ENCODE data around the gene MED9. TPM values are rescaled to one million over a fixed set of nuclear protein-coding genes. Genes with fewer than 3 reads are reported as not detected.

Gene MED9
- total and polyA plus RNA-seq, 9 of the 15 experiments (the other 6 are each of a cell fraction or from before 2014, with no cell fraction given): 2.2 to 15.8 (median 12.7) TPM

DNA sequence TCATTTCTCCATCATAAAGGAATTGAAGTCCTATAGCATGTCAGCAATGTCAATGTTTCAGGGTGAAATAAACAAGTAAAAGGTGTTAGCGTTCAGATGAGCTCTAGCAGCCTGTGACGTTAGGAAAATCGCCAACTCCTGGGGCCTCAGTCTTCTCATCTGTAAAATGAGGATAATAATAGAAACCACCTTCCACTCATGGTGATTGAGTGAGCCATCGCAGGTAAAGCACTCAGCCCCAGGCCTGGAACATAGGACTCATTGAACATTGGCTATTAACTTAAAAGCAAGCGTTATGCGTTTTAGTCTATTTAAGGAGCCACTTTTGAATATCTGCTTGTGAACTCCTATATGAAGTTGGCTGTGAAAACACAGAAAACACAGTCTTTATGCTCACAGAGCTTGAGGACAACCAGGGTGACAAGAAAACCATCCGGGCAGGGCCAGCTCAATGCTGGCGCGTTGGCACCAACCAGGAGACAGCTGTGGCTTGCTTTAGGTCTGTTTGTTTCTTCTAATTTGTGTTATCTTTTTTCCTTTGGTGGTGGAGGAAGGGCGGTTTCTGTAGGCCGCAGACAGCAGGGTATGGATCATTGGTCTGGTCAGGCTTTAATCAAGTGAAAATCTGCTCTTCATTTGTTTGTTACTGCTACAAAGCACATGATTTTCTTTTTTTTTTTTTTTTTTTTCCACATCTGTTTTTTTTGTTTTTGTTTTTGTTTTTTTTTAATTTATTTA, 35.7 kb upstream of the MED9 start:
- TF ChIP-seq, protein P1, sequence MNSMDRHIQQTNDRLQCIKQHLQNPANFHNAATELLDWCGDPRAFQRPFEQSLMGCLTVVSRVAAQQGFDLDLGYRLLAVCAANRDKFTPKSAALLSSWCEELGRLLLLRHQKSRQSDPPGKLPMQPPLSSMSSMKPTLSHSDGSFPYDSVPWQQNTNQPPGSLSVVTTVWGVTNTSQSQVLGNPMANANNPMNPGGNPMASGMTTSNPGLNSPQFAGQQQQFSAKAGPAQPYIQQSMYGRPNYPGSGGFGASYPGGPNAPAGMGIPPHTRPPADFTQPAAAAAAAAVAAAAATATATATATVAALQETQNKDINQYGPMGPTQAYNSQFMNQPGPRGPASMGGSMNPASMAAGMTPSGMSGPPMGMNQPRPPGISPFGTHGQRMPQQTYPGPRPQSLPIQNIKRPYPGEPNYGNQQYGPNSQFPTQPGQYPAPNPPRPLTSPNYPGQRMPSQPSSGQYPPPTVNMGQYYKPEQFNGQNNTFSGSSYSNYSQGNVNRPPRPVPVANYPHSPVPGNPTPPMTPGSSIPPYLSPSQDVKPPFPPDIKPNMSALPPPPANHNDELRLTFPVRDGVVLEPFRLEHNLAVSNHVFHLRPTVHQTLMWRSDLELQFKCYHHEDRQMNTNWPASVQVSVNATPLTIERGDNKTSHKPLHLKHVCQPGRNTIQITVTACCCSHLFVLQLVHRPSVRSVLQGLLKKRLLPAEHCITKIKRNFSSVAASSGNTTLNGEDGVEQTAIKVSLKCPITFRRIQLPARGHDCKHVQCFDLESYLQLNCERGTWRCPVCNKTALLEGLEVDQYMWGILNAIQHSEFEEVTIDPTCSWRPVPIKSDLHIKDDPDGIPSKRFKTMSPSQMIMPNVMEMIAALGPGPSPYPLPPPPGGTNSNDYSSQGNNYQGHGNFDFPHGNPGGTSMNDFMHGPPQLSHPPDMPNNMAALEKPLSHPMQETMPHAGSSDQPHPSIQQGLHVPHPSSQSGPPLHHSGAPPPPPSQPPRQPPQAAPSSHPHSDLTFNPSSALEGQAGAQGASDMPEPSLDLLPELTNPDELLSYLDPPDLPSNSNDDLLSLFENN (IDR thresholded peaks at IDR 0.05; ENCODE audit: low read depth in 2 of 2, low read length in 2 of 2): no peak
- TF ChIP-seq RBM25 (IDR thresholded peaks at IDR 0.05; ENCODE audit: low read depth, low read length, severe bottlenecking): peak; percentile 44
- Histone ChIP-seq H3K9me3 (replicated peaks; ENCODE audit: control insufficient read depth, insufficient read depth, low read depth, low read length) (no peaks in the 10 kb centered on the region), H3K79me2 (ENCODE audit: control insufficient read depth, insufficient read depth, low read length) (no peaks in the 10 kb centered on the region), H4K20me1 (replicated peaks; ENCODE audit: control insufficient read depth, insufficient read depth, low read length) (no peaks in the 10 kb centered on the region), H3K36me3 (ENCODE audit: control insufficient read depth, insufficient read depth, low read length) (no peaks in the 10 kb centered on the region), H3K27ac (ENCODE audit: extremely low read depth, low read depth, low read length) (no peak overlapping the region), H3K27me3 (ENCODE audit: control insufficient read depth in 2 of 2, insufficient read depth in 2 of 2, low read length in 2 of 2) (peaks cover 7 to 29% of the 10 kb centered on the region in 2 experiments; a peak in 4 of 5 replicates), H3K9ac (ENCODE audit: insufficient read depth in 1 of 2, low read depth in 2 of 2, low read length in 2 of 2) (no peak overlapping the region), H3K9me1 (ENCODE audit: control insufficient read depth, insufficient read depth, low read length) (no peaks in the 10 kb centered on the region), H3K4me3 (no peak overlapping the region), H2AFZ (ENCODE audit: low read depth, low read length) (no peak overlapping the region), H3K4me2 (ENCODE audit: insufficient read depth, low read length) (no peak overlapping the region), H3K4me1 (replicated peaks in 1 of 2; ENCODE audit: control insufficient read depth in 2 of 2, insufficient read depth in 2 of 2, low read length in 2 of 2) (peaks cover 3 to 4% of the 10 kb centered on the region in 2 experiments; a peak in 3 of 5 replicates)
- intact Hi-C loops (cut with micrococcal nuclease): no loop called here
- WGBS (ENCODE audit: insufficient coverage, low coverage, missing lambda C conversion rate): 76% methylated on average over 10 of the region's 11 CpGs
- FAIRE-seq (no peak), ATAC-seq (no peak), DNase-seq (ENCODE audit: extremely low read depth in 1 of 4, low spot score in 3 of 4) (no peak)
- CTCF ChIA-PET (ENCODE audit: low intra/inter-chr PET ratio): no interaction called here
- in situ Hi-C loops (cut with MboI): no loop called here
- POLR2A ChIA-PET: interaction anchor here (0.9 kb wide), 1 partner anchor 13 kb away, joined by 4 read pairs; no protein-coding TSS in a partner anchor
- BruUV-seq (replicated peaks): no TSS peak

Measured in K562 (cell line).